ENCODE data around the gene RFC1.
"Not testable (repeated sequence)": the region's sequence is repeated elsewhere in the genome, so short reads cannot be mapped to it uniquely, and the experiment has no call there.

Gene RFC1

DNA sequence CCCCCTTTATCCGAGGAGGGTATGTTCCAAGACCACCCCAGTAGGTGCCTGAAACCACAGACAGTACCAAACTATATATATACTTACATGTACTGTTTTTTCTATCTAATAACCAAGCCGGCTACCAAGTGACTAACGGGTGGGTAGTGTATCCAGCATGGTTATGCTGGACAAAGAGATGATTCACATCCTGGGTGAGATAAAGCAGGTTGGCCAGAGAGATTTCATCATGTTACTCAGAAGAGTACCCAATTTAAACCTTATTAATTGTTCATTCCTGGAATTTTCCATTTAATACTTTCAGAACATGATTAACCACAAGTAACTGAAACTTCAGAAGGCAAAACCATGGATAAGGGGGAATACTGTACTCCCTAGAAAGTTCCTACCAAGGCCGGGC, 46.5 kb downstream of the RFC1 start:
- no peak for TF ChIP-seq Cebpa-rat (IDR thresholded peaks at IDR 0.05)
- no peak overlapping the region for H3K4me2 ChIP-seq
- no peaks in the 10 kb centered on the region; the same call in 1 of the 2 replicates for H4K20me1 ChIP-seq
- no peaks in the 10 kb centered on the region for H3K27me3 ChIP-seq
- no peaks in the 10 kb centered on the region for H3K4me1 ChIP-seq
- H3K9ac ChIP-seq = no peak overlapping the region
- peaks cover 87% of the 10 kb centered on the region for H3K36me3 ChIP-seq
- no peak overlapping the region for H3K4me3 ChIP-seq
- H3K27ac ChIP-seq = no peak overlapping the region
- H3K9me3 ChIP-seq = no peaks in the 10 kb centered on the region

DNA sequence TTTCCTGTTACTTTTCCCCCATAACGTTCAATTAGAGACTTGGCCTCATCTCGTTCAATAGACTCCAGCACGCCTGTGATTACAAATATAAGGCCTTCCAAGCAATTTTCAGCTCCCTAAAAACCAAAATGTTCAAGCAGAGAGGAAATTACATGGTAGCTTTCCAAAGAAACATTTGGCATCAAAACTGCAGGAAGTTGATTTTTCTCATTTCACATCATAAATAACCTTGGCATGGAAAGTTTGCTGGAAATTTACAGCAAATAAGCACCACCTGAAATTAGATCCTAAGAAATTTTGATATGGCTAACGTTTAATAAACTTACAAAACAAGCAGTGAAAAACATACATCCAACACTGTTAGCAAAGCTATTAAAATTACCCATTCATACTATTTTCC, 53.3 kb downstream of the RFC1 start:
- no peak overlapping the region for H3K27ac ChIP-seq
- H3K4me1 ChIP-seq = no peaks in the 10 kb centered on the region
- no peaks in the 10 kb centered on the region for H4K20me1 ChIP-seq
- H3K4me3 ChIP-seq = no peak overlapping the region
- TF ChIP-seq Cebpa-rat (IDR thresholded peaks at IDR 0.05) = no peak
- no peak overlapping the region for H3K4me2 ChIP-seq
- H3K9ac ChIP-seq = no peak overlapping the region
- peaks cover 100% of the 10 kb centered on the region for H3K36me3 ChIP-seq
- no peaks in the 10 kb centered on the region for H3K27me3 ChIP-seq
- no peaks in the 10 kb centered on the region for H3K9me3 ChIP-seq

DNA sequence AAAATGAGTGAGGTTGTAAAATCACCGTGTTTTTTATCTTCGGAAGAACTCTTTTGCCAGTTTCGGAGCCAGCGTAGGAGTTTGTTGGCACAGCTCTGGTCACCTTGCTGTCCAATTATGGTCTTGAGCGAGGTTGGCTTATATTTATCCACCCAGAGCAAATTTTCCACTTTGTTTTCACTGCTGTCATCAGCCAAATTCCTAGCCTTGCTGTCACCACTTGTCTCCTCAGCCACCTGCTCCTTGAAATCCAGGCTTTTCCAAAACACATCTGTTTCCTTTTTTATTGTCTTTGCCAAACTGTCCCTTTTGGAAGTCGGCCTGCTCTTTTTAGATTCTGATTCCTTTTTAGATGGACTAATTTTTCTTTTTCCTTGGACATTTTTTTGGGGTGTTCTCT, 57.6 kb downstream of the RFC1 start:
- Histone ChIP-seq H3K9me3 (no peaks in the 10 kb centered on the region), H3K27ac (no peak overlapping the region), H4K20me1 (no peaks in the 10 kb centered on the region), H3K27me3 (no peaks in the 10 kb centered on the region), H3K4me2 (no peak overlapping the region), H3K9ac (no peak overlapping the region), H3K4me3 (no peak overlapping the region), H3K4me1 (no peaks in the 10 kb centered on the region), H3K36me3 (peaks cover 97% of the 10 kb centered on the region)
- no peak for TF ChIP-seq Cebpa-rat (IDR thresholded peaks at IDR 0.05)

DNA sequence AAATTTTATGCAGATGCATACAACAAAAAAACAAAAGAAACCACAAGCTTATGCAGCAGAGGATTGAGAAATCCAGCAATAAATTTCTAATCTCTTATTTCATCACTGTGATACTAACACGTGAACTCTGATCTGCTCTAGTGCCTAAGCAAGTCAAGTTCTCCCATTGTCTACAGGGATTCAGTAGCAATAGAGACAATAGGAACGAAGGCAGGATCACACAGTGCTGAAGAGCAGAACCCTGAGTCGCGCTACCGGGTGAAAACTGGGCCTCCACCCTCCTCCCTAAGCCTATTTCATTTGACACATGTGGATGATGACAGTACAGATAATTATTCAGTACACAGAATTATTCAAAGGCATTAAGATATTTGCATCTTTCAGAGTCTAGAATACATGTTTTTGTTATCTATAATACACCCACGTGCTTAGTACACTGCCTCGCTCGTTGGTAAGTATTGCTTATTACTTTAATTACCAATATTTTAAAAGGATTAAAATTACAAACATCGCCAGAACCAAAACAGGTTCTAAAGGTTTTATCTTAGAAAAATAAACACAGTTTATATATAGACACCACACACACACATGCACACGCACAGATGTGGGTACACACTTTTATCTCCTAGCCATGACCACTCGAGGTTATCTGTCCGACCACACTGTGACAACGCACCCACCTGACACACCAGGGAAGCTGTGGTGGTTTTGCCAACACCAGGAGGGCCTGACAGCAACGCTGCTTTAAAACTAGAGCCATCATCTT, 60.1 kb downstream of the RFC1 start:
- Histone ChIP-seq H4K20me1 (no peaks in the 10 kb centered on the region), H3K36me3 (peaks cover 97% of the 10 kb centered on the region), H3K4me2 (no peak overlapping the region), H3K4me3 (no peak overlapping the region), H3K9ac (no peak overlapping the region), H3K27ac (no peak overlapping the region), H3K4me1 (no peaks in the 10 kb centered on the region), H3K27me3 (no peaks in the 10 kb centered on the region), H3K9me3 (no peaks in the 10 kb centered on the region)
- no peak for TF ChIP-seq Cebpa-rat (IDR thresholded peaks at IDR 0.05)

DNA sequence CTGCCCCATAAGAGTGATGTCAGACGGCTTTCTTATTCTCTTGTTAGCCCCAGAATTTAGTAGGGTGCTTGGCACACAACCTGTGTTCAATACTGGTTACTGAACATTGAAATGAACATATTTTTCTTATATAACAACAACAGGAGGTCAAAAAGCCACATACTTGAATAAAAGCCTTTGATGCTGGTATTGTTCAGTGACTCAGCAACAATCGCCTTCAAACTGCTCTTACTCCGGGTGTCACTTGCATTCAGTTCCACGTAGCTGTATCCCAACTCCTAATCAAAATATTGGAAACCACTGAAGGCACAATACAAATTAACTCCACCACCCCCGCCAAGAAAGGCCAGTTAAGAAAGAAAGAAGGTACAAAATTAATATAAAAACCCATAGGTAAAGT, 61.5 kb downstream of the RFC1 start:
- Histone ChIP-seq H3K9me3 (no peaks in the 10 kb centered on the region), H3K4me1 (no peaks in the 10 kb centered on the region), H3K27me3 (no peaks in the 10 kb centered on the region), H3K27ac (no peak overlapping the region), H3K36me3 (peaks cover 97% of the 10 kb centered on the region), H4K20me1 (no peaks in the 10 kb centered on the region), H3K9ac (no peak overlapping the region), H3K4me2 (no peak overlapping the region), H3K4me3 (no peak overlapping the region)
- TF ChIP-seq Cebpa-rat (IDR thresholded peaks at IDR 0.05) = no peak

DNA sequence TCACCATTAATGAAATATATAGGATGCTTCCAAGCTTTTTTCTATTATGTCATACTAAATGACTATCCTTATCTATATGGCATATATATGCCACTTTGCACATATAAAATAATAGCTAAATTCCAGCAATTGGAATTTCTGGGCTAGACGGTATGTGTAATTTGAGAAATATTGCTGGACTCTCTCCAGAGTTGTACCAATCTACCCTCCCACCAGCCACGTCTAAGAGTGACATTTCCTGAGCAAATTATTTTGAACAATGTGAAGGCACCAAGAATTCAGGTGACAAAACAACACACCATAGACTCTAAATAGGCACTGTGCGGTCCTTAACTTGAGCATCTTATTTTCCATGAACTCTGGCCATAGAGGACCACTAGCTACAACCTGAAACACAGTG, 62.3 kb downstream of the RFC1 start:
- Histone ChIP-seq H3K9ac (no peak overlapping the region), H3K9me3 (no peaks in the 10 kb centered on the region), H4K20me1 (no peaks in the 10 kb centered on the region), H3K27ac (no peak overlapping the region), H3K4me1 (no peaks in the 10 kb centered on the region), H3K27me3 (no peaks in the 10 kb centered on the region), H3K4me2 (no peak overlapping the region), H3K36me3 (peaks cover 97% of the 10 kb centered on the region), H3K4me3 (no peak overlapping the region)
- TF ChIP-seq Cebpa-rat (IDR thresholded peaks at IDR 0.05) = no peak

DNA sequence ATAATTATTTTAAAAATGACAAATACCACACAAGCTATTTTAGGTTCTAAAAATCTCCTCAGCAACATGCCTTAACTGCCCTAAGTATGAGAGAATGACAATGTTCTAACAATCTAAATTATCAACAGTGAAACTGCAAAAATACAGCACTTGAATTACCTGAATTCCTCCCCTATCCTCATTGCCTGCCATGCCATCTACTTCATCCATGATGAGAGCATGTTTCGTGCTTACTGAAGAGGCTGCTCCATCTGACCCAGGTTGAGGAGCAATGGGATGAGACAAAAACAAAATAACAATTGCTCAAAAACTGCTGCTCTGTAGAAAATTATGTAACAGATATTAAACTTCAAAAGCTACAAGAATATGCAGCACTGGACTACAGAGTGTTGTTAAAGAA, 63.3 kb downstream of the RFC1 start:
- Histone ChIP-seq H3K4me2 (no peak overlapping the region), H3K27ac (no peak overlapping the region), H3K9me3 (peaks cover 8% of the 10 kb centered on the region), H3K4me1 (no peaks in the 10 kb centered on the region), H3K36me3 (peaks cover 97% of the 10 kb centered on the region), H3K4me3 (no peak overlapping the region), H3K9ac (no peak overlapping the region), H3K27me3 (no peaks in the 10 kb centered on the region), H4K20me1 (no peaks in the 10 kb centered on the region)
- no peak for TF ChIP-seq Cebpa-rat (IDR thresholded peaks at IDR 0.05)

DNA sequence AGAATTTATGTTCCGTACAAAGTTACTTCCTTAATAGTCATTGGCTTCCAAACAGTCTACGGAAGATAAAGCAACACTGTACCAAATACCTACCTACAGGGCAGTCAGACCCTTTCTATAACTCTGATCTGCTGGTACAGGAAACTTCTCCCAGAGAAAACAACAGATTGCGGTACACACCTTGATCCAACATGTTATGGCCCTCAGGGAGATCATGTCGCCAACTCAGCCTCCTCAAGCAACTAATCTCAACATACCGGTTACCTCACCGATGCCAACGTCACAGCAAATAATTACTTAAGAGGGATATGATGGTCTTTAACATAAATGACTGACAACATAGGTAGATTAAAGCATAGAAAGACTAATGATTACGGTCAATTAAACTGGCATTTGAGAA, 70.4 kb downstream of the RFC1 start:
- Histone ChIP-seq H3K9ac (no peak overlapping the region), H3K9me3 (peaks cover 13% of the 10 kb centered on the region), H3K4me2 (no peak overlapping the region), H4K20me1 (no peaks in the 10 kb centered on the region), H3K4me3 (no peak overlapping the region), H3K27me3 (no peaks in the 10 kb centered on the region), H3K27ac (no peak overlapping the region), H3K36me3 (peaks cover 87% of the 10 kb centered on the region), H3K4me1 (no peaks in the 10 kb centered on the region)
- no peak for TF ChIP-seq Cebpa-rat (IDR thresholded peaks at IDR 0.05)

DNA sequence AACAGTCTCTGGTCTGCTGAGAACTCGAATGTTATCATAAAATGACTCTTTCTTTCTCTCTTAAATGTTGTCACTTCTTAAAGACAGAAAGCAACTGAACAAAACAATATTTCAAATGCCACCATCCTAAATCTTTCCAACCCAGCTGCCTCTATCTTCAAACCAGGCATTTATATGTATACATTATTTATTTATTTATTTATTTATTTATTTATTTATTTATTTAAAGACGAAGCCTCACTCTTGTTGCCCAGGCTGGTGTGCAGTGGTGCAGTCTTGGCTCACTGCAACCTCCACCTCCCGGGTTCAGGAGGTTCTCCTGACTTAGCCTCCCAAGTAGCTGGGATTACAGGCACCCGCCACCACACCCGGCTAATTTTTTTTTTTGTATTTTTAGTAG, 73.7 kb downstream of the RFC1 start:
- not testable (repeated sequence) for H4K20me1 ChIP-seq, H3K4me1 ChIP-seq, H3K4me2 ChIP-seq, H3K4me3 ChIP-seq, H3K9me3 ChIP-seq, H3K9ac ChIP-seq, H3K27ac ChIP-seq, H3K27me3 ChIP-seq
- peaks cover 87% of the 10 kb centered on the region for H3K36me3 ChIP-seq

DNA sequence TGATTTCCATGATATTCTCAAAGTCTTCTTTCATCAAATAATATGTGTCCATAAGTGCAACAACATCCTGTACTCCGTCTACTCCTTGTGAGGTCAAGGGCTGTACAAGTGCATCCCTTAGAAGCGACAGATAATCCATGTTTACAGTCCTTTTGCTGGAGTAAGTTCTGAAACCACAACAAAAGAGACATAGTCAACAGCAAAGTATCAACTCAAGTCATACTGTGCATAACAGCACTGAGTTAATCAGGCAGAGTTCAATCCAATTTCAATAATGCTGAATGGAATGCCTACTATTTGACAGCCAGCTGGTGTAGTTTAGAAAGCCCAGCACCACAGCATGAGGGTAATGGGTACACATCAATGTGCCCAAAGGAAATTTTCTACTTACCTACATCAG, 74.5 kb downstream of the RFC1 start:
- no peak overlapping the region for H3K9ac ChIP-seq
- no peak overlapping the region for H3K4me2 ChIP-seq
- H3K36me3 ChIP-seq = peaks cover 93% of the 10 kb centered on the region
- no peaks in the 10 kb centered on the region for H3K9me3 ChIP-seq
- no peak overlapping the region for H3K4me3 ChIP-seq
- no peaks in the 10 kb centered on the region for H3K27me3 ChIP-seq
- TF ChIP-seq Cebpa-rat (IDR thresholded peaks at IDR 0.05) = no peak
- H4K20me1 ChIP-seq = no peaks in the 10 kb centered on the region
- H3K27ac ChIP-seq = no peak overlapping the region
- no peaks in the 10 kb centered on the region for H3K4me1 ChIP-seq

DNA sequence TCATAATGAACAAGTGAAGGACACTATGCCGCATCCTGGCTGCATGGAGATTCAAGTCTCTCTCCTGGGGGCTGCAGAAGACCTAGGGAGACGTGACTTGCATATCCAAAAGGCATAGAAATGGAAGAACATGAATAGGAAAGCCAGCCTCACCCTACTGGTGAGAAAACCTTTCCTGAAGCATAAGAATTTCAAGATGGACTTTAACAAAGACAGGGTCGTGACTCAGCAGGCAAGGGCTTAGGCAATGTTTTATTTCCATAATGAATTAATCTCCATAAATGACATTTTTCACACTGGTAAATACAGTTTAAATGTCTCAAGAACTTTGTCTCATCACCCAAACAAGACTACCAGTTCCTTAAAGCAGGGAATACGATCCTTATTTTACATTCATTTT, 78.9 kb downstream of the RFC1 start:
- Histone ChIP-seq H3K27me3 (no peaks in the 10 kb centered on the region), H4K20me1 (no peaks in the 10 kb centered on the region), H3K36me3 (peaks cover 77% of the 10 kb centered on the region), H3K9ac (no peak overlapping the region), H3K27ac (no peak overlapping the region), H3K4me2 (no peak overlapping the region), H3K9me3 (no peaks in the 10 kb centered on the region), H3K4me1 (no peaks in the 10 kb centered on the region), H3K4me3 (no peak overlapping the region)
- TF ChIP-seq Cebpa-rat (IDR thresholded peaks at IDR 0.05) = no peak

Measured in BLaER1 (cell line).